GM23338 (cell line): Measurements from ENCODE around the gene PWP2. TPM values are rescaled to one million over a fixed set of nuclear protein-coding genes. Genes with fewer than 3 reads are reported as not detected.

ENCODE experiments used
- ATAC-seq: fragments of 200-7000 bp; cut with Tn5 transposase; 3 replicates; pipeline ENCODE4 v1.9.1; 2020
- DNase-seq: peaks from one replicate; pipeline ENCODE4 v3.0.0-alpha.2; 2015; ENCODE audit warnings: low spot score
- H2AFZ ChIP-seq: fragments of 200-600 bp; sonication (generic); 2 replicates; pipeline ENCODE4 v1.8.0; 2016; ENCODE audit warnings: antibody characterized with exemption, mild to moderate bottlenecking, moderate library complexity
- H3F3A ChIP-seq: fragments of 200-600 bp; sonication (generic); replicated peaks from 2 replicates; pipeline ENCODE4 v1.8.0; 2017; ENCODE audit warnings: antibody characterized with exemption, mixed run types, low read depth
- H3K27ac ChIP-seq: fragments of 200-600 bp; sonication (generic); 2 replicates; pipeline ENCODE4 v1.6.1; 2016; ENCODE audit warnings: low read depth
- H3K27me3 ChIP-seq: fragments of 200-600 bp; sonication (generic); 2 replicates; pipeline ENCODE4 v1.8.0; 2016; ENCODE audit warnings: mild to moderate bottlenecking, mixed run types, moderate library complexity; ENCODE audit not compliant: insufficient read depth
- H3K36me3 ChIP-seq: fragments of 200-600 bp; sonication (generic); 2 replicates; pipeline ENCODE4 v1.8.0; 2016; ENCODE audit warnings: mild to moderate bottlenecking; ENCODE audit not compliant: insufficient read depth
- H3K4me1 ChIP-seq: fragments of 200-600 bp; sonication (generic); 2 replicates; pipeline ENCODE4 v1.8.0; 2016; ENCODE audit warnings: mild to moderate bottlenecking, moderate library complexity; ENCODE audit not compliant: insufficient read depth
- H3K4me2 ChIP-seq: fragments of 200-600 bp; sonication (generic); 2 replicates; pipeline ENCODE4 v1.7.1; 2017; ENCODE audit warnings: mixed run types
- H3K4me3 ChIP-seq: fragments of 200-600 bp; sonication (generic); 2 replicates; pipeline ENCODE4 v1.6.1; 2016; ENCODE audit warnings: mixed run types
- H3K79me2 ChIP-seq: fragments of 200-600 bp; sonication (generic); replicated peaks from 2 replicates; pipeline ENCODE4 v1.8.0; 2017; ENCODE audit warnings: mild to moderate bottlenecking; ENCODE audit not compliant: insufficient read depth
- H3K9me2 ChIP-seq: fragments of 200-600 bp; sonication (generic); 2 replicates; pipeline ENCODE4 v1.8.0; 2017; ENCODE audit not compliant: insufficient read depth
- H4K20me1 ChIP-seq: fragments of 200-600 bp; sonication (generic); replicated peaks from 2 replicates; pipeline ENCODE4 v1.8.0; 2017; ENCODE audit warnings: mild to moderate bottlenecking; ENCODE audit not compliant: insufficient read depth
- H3K27ac Mint-ChIP-seq: 2 replicates; pipeline ENCODE4 v1.8.0; 2020; ENCODE audit warnings: inconsistent platforms, mild to moderate bottlenecking, moderate library complexity, mixed read lengths
- H3K27me3 Mint-ChIP-seq: 3 replicates; pipeline ENCODE4 v1.8.0; 2022; ENCODE audit warnings: low read depth, mild to moderate bottlenecking, moderate library complexity, mixed read lengths, inconsistent platforms; ENCODE audit not compliant: insufficient read depth, poor library complexity
- H3K36me3 Mint-ChIP-seq: 3 replicates; pipeline ENCODE4 v1.8.0; 2021; ENCODE audit warnings: low read depth, mild to moderate bottlenecking, inconsistent platforms, moderate library complexity, mixed read lengths
- H3K4me1 Mint-ChIP-seq: 3 replicates; pipeline ENCODE4 v1.8.0; 2020; ENCODE audit warnings: mild to moderate bottlenecking, inconsistent platforms, mixed read lengths
- H3K4me3 Mint-ChIP-seq: 3 replicates; pipeline ENCODE4 v1.8.0; 2021; ENCODE audit warnings: moderate library complexity, mild to moderate bottlenecking, inconsistent platforms, mixed read lengths
- H3K9me3 Mint-ChIP-seq: 3 replicates; pipeline ENCODE4 v1.8.0; 2020; ENCODE audit warnings: moderate library complexity, mild to moderate bottlenecking, inconsistent platforms, mixed read lengths
- CREB1 ChIP-seq: fragments of 250-450 bp; sonication (Bioruptor Pico); IDR thresholded peaks from 2 replicates; pipeline ENCODE4 v1.5.0; 2020; ENCODE audit warnings: low read depth, mild to moderate bottlenecking, moderate library complexity
- CTCF ChIP-seq, 2 experiments: fragments of 200-600 bp in 1 of 2; sonication (generic) in 1 of 2; conservative IDR thresholded peaks; 2 replicates each; pipeline versions ENCODE4 v1.5.1 to v1.6.1; 2016 to 2017; ENCODE audit warnings: antibody characterized with exemption in 2 of 2, low read depth in 2 of 2, mild to moderate bottlenecking in 2 of 2, moderate library complexity in 1 of 2
- JUNB ChIP-seq: IDR thresholded peaks from one replicate; pipeline ENCODE4 v1.6.1; 2016; ENCODE audit warnings: antibody characterized with exemption; ENCODE audit not compliant: unreplicated experiment
- POLR2AphosphoS5 ChIP-seq: IDR thresholded peaks from 2 replicates; pipeline ENCODE4 v1.6.1; 2016; ENCODE audit warnings: antibody characterized with exemption, low read depth
- REST ChIP-seq: IDR thresholded peaks from one replicate; pipeline ENCODE4 v1.6.1; 2018; ENCODE audit warnings: antibody characterized with exemption; ENCODE audit not compliant: unreplicated experiment
- STAT1 ChIP-seq: IDR thresholded peaks from one replicate; pipeline ENCODE4 v1.6.1; 2016; ENCODE audit warnings: antibody characterized with exemption; ENCODE audit not compliant: unreplicated experiment
- ZNF114 ChIP-seq: fragments of 250-450 bp; sonication (Bioruptor Pico); IDR thresholded peaks from 2 replicates; pipeline ENCODE4 v1.5.0; 2020; ENCODE audit warnings: mild to moderate bottlenecking, moderate library complexity
- polyA plus RNA-seq: library from polyadenylated mRNA; unstranded; fragments of >200 nt; fragmentation: Nextera tagmentation; extraction: Ambion mirVana; gene quantifications from 2 replicates; pipeline ENCODE4 v1.2.1, GENCODE V29; 2016
- total RNA-seq: library from RNA; depleted of rRNA; stranded (reverse); fragments of >200 nt; shearing (Covaris generic); gene quantifications from 2 replicates; pipeline ENCODE4 v1.2.3, GENCODE V29; 2014
- TF ChIP-seq, protein P1 (sequence below): IDR thresholded peaks from 2 replicates; pipeline ENCODE4 v1.6.1; 2016; ENCODE audit warnings: antibody characterized with exemption
- TF ChIP-seq, protein P2 (sequence below): fragments of 250-450 bp; sonication (Bioruptor Pico); IDR thresholded peaks from 2 replicates; pipeline ENCODE4 v1.5.0; 2020; ENCODE audit warnings: mild to moderate bottlenecking, moderate library complexity

The PWP2 gene
- total and polyA plus RNA-seq, 2 experiments from 2014 or later: 18.2 to 59.2 TPM

DNA sequence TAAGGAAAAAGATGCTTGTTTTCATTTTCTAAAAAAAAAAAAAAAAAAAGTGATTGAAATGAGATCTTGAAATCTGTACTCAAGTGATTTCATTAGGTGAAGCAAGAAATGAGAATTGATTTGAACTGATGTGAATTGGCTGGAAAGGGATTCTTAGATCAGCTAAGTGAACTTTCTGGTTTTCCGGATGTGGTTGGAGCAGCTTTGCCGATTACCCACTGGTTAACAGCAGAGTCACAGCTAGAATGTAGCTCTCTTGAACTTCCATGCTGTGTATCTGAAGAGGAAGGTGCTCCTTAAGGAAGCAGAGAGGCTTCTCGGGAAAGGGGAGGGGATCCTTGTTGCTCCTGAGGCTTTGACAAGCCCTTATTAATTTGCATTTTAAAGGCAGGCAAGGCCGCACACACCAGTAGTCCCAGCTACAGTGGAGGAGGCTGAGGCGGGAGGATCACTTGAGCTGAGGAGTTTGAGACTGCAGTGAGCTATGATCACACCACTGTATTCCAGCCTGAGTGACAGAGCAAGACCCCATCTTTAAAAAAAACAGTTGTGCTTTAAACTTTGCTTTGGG is 28.7 kb upstream of the PWP2 start:
- Mint-ChIP-seq H3K4me3 (no peak overlapping the region), H3K36me3 (peaks cover 60% of the 10 kb centered on the region), H3K4me1 (peaks cover 13% of the 10 kb centered on the region), H3K27ac (peak overlapping the region; percentile 69; the same call in 1 of the 2 replicates), H3K27me3 (peaks cover 4% of the 10 kb centered on the region), H3K9me3 (no peaks in the 10 kb centered on the region)
- H3K36me3 ChIP-seq: peaks cover 22% of the 10 kb centered on the region; the same call in 1 of the 2 replicates
- H3K4me3 ChIP-seq: no peak overlapping the region
- ATAC-seq: peak; percentile 95
- peaks cover 4% of the 10 kb centered on the region; the same call in 1 of the 2 replicates for H3K4me1 ChIP-seq
- peak overlapping the region; percentile 55; the same call in 1 of the 2 replicates for H3K27ac ChIP-seq
- no peak overlapping the region for H2AFZ ChIP-seq
- no peaks in the 10 kb centered on the region for H3K27me3 ChIP-seq
- no peaks in the 10 kb centered on the region; the same call in 1 of the 2 replicates for H3K79me2 ChIP-seq
- peak; percentile 37 for DNase-seq
- no peak overlapping the region for H3K4me2 ChIP-seq
- H3F3A ChIP-seq: no peaks in the 10 kb centered on the region
- peaks cover 31% of the 10 kb centered on the region for H4K20me1 ChIP-seq
- TF ChIP-seq, protein P1, sequence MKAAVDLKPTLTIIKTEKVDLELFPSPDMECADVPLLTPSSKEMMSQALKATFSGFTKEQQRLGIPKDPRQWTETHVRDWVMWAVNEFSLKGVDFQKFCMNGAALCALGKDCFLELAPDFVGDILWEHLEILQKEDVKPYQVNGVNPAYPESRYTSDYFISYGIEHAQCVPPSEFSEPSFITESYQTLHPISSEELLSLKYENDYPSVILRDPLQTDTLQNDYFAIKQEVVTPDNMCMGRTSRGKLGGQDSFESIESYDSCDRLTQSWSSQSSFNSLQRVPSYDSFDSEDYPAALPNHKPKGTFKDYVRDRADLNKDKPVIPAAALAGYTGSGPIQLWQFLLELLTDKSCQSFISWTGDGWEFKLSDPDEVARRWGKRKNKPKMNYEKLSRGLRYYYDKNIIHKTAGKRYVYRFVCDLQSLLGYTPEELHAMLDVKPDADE: no peak
- TF ChIP-seq STAT1: no peak
- no peak for TF ChIP-seq CREB1 (CRISPR knock-in tag)
- no peak for TF ChIP-seq CTCF (conservative IDR thresholded peaks at IDR 0.05; ENCODE audit: low read depth in 2 of 2)
- H3K9me2 ChIP-seq: no peaks in the 10 kb centered on the region

GRCh38 chr21:44079446-44079845 is 27.8 kb upstream of the PWP2 start:
- ATAC-seq: no peak
- no peak overlapping the region for H3K4me2 ChIP-seq
- no peak overlapping the region for H3K4me3 ChIP-seq
- H3F3A ChIP-seq: no peaks in the 10 kb centered on the region
- H3K27me3 ChIP-seq: no peaks in the 10 kb centered on the region
- H3K36me3 Mint-ChIP-seq: peaks cover 60% of the 10 kb centered on the region
- no peaks in the 10 kb centered on the region for H3K9me2 ChIP-seq
- H3K36me3 ChIP-seq: peaks cover 24% of the 10 kb centered on the region; the same call in 1 of the 2 replicates
- no peak overlapping the region for H3K4me3 Mint-ChIP-seq
- no peak overlapping the region for H3K27ac Mint-ChIP-seq
- peaks cover 13% of the 10 kb centered on the region for H3K4me1 Mint-ChIP-seq
- peaks cover 4% of the 10 kb centered on the region for H3K27me3 Mint-ChIP-seq
- no peaks in the 10 kb centered on the region for H3K79me2 ChIP-seq
- no peak overlapping the region for H3K27ac ChIP-seq
- H2AFZ ChIP-seq: no peak overlapping the region
- DNase-seq: no peak
- H3K4me1 ChIP-seq: peaks cover 4% of the 10 kb centered on the region; the same call in 1 of the 2 replicates
- H3K9me3 Mint-ChIP-seq: no peaks in the 10 kb centered on the region
- H4K20me1 ChIP-seq: peaks cover 27% of the 10 kb centered on the region
- TF ChIP-seq ZNF114: no peak
- no peak for TF ChIP-seq REST
- TF ChIP-seq JUNB: no peak
- TF ChIP-seq, protein P2, sequence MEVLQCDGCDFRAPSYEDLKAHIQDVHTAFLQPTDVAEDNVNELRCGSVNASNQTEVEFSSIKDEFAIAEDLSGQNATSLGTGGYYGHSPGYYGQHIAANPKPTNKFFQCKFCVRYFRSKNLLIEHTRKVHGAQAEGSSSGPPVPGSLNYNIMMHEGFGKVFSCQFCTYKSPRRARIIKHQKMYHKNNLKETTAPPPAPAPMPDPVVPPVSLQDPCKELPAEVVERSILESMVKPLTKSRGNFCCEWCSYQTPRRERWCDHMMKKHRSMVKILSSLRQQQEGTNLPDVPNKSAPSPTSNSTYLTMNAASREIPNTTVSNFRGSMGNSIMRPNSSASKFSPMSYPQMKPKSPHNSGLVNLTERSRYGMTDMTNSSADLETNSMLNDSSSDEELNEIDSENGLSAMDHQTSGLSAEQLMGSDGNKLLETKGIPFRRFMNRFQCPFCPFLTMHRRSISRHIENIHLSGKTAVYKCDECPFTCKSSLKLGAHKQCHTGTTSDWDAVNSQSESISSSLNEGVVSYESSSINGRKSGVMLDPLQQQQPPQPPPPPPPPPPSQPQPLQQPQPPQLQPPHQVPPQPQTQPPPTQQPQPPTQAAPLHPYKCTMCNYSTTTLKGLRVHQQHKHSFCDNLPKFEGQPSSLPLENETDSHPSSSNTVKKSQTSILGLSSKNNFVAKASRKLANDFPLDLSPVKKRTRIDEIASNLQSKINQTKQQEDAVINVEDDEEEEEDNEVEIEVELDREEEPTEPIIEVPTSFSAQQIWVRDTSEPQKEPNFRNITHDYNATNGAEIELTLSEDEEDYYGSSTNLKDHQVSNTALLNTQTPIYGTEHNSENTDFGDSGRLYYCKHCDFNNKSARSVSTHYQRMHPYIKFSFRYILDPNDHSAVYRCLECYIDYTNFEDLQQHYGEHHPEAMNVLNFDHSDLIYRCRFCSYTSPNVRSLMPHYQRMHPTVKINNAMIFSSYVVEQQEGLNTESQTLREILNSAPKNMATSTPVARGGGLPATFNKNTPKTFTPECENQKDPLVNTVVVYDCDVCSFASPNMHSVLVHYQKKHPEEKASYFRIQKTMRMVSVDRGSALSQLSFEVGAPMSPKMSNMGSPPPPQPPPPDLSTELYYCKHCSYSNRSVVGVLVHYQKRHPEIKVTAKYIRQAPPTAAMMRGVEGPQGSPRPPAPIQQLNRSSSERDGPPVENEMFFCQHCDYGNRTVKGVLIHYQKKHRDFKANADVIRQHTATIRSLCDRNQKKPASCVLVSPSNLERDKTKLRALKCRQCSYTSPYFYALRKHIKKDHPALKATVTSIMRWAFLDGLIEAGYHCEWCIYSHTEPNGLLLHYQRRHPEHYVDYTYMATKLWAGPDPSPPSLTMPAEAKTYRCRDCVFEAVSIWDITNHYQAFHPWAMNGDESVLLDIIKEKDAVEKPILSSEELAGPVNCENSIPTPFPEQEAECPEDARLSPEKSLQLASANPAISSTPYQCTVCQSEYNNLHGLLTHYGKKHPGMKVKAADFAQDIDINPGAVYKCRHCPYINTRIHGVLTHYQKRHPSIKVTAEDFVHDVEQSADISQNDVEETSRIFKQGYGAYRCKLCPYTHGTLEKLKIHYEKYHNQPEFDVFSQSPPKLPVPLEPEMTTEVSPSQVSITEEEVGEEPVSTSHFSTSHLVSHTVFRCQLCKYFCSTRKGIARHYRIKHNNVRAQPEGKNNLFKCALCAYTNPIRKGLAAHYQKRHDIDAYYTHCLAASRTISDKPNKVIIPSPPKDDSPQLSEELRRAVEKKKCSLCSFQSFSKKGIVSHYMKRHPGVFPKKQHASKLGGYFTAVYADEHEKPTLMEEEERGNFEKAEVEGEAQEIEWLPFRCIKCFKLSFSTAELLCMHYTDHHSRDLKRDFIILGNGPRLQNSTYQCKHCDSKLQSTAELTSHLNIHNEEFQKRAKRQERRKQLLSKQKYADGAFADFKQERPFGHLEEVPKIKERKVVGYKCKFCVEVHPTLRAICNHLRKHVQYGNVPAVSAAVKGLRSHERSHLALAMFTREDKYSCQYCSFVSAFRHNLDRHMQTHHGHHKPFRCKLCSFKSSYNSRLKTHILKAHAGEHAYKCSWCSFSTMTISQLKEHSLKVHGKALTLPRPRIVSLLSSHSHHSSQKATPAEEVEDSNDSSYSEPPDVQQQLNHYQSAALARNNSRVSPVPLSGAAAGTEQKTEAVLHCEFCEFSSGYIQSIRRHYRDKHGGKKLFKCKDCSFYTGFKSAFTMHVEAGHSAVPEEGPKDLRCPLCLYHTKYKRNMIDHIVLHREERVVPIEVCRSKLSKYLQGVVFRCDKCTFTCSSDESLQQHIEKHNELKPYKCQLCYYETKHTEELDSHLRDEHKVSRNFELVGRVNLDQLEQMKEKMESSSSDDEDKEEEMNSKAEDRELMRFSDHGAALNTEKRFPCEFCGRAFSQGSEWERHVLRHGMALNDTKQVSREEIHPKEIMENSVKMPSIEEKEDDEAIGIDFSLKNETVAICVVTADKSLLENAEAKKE: no peak
- TF ChIP-seq POLR2AphosphoS5: no peak
